H9 (cell line): Measurements from ENCODE around the gene CDK6. TPM values are rescaled to one million over a fixed set of nuclear protein-coding genes. Genes with fewer than 3 reads are reported as not detected.

Source experiments
- DNase-seq: peaks from one replicate; pipeline ENCODE4 v3.0.0-alpha.2; 2017
- H2AFZ ChIP-seq: one replicate; pipeline ENCODE4 v1.6.1; 2013; ENCODE audit warnings: mild to moderate bottlenecking, low read length, control low read depth, moderate library complexity
- H2AK5ac ChIP-seq: 2 replicates; pipeline ENCODE4 v1.6.1; 2013; ENCODE audit warnings: low read length, control low read depth, mixed read lengths; ENCODE audit not compliant: insufficient read length
- H2BK120ac ChIP-seq: one replicate; pipeline ENCODE4 v1.6.1; 2013; ENCODE audit warnings: low read depth, mild to moderate bottlenecking, low read length, control low read depth, inconsistent platforms; ENCODE audit not compliant: poor library complexity, severe bottlenecking
- H2BK12ac ChIP-seq: 2 replicates; pipeline ENCODE4 v1.6.1; 2013; ENCODE audit warnings: low read length, control low read depth, mixed read lengths, low read depth; ENCODE audit not compliant: insufficient read length
- H2BK15ac ChIP-seq: 2 replicates; pipeline ENCODE4 v1.6.1; 2013; ENCODE audit warnings: low read depth, low read length, control low read depth
- H2BK20ac ChIP-seq: one replicate; pipeline ENCODE4 v1.6.1; 2013; ENCODE audit warnings: low read depth, mild to moderate bottlenecking, low read length, control low read depth, inconsistent platforms; ENCODE audit not compliant: poor library complexity, severe bottlenecking
- H2BK5ac ChIP-seq: 2 replicates; pipeline ENCODE4 v1.6.1; 2013; ENCODE audit warnings: low read length, control low read depth, mixed read lengths; ENCODE audit not compliant: insufficient read length
- H3K14ac ChIP-seq: 2 replicates; pipeline ENCODE4 v1.6.1; 2013; ENCODE audit warnings: low read length, control low read depth; ENCODE audit not compliant: insufficient read depth
- H3K18ac ChIP-seq: 2 replicates; pipeline ENCODE4 v1.6.1; 2013; ENCODE audit warnings: low read depth, mild to moderate bottlenecking, mixed read lengths, low read length, control low read depth; ENCODE audit not compliant: insufficient read length
- H3K23ac ChIP-seq: 2 replicates; pipeline ENCODE4 v1.6.1; 2013; ENCODE audit warnings: low read length, control low read depth, mixed read lengths, low read depth; ENCODE audit not compliant: insufficient read length
- H3K23me2 ChIP-seq: 2 replicates; pipeline ENCODE4 v1.6.1; 2013; ENCODE audit warnings: low read depth, mild to moderate bottlenecking, mixed read lengths, low read length, control low read depth; ENCODE audit not compliant: insufficient read length, poor library complexity, severe bottlenecking
- H3K27ac ChIP-seq: 2 replicates; pipeline ENCODE4 v1.5.1; 2013; ENCODE audit warnings: low read length, control low read depth, mixed read lengths, low read depth; ENCODE audit not compliant: insufficient read length
- H3K27me3 ChIP-seq: 2 replicates; pipeline ENCODE4 v1.6.1; 2013; ENCODE audit warnings: low read length, control low read depth, inconsistent platforms; ENCODE audit not compliant: insufficient read depth
- H3K4ac ChIP-seq: 2 replicates; pipeline ENCODE4 v1.6.1; 2013; ENCODE audit warnings: low read depth, mild to moderate bottlenecking, control low read depth, inconsistent platforms, low read length, moderate library complexity
- H3K4me1 ChIP-seq: 2 replicates; pipeline ENCODE4 v1.6.1; 2013; ENCODE audit warnings: low read length, control low read depth, inconsistent platforms; ENCODE audit not compliant: insufficient read depth
- H3K4me2 ChIP-seq: 2 replicates; pipeline ENCODE4 v1.6.1; 2013; ENCODE audit warnings: low read length, control low read depth, mixed read lengths; ENCODE audit not compliant: insufficient read length, insufficient read depth
- H3K56ac ChIP-seq: 2 replicates; pipeline ENCODE4 v1.6.1; 2013; ENCODE audit warnings: low read depth, mild to moderate bottlenecking, mixed read lengths, low read length, control low read depth; ENCODE audit not compliant: insufficient read length
- H3K79me1 ChIP-seq: 2 replicates; pipeline ENCODE4 v1.6.1; 2013; ENCODE audit warnings: low read depth, mild to moderate bottlenecking, moderate library complexity, low read length, control low read depth, inconsistent platforms; ENCODE audit not compliant: insufficient read depth, poor library complexity, severe bottlenecking
- H3K79me2 ChIP-seq: 2 replicates; pipeline ENCODE4 v1.6.1; 2013; ENCODE audit warnings: low read length, control low read depth, inconsistent platforms; ENCODE audit not compliant: insufficient read depth
- H3K9ac ChIP-seq: 2 replicates; pipeline ENCODE4 v1.6.1; 2013; ENCODE audit warnings: low read length, control low read depth, mixed read lengths; ENCODE audit not compliant: insufficient read length; ENCODE audit errors: extremely low read depth
- H3K9me3 ChIP-seq: one replicate; pipeline ENCODE4 v1.6.1; 2013; ENCODE audit warnings: low read depth, low read length, inconsistent platforms; ENCODE audit not compliant: control insufficient read depth
- H3T11ph ChIP-seq: one replicate; pipeline ENCODE4 v1.6.1; 2013; ENCODE audit warnings: mild to moderate bottlenecking, low read length, control low read depth, inconsistent platforms
- H4K20me1 ChIP-seq: one replicate; pipeline ENCODE4 v1.6.1; 2013; ENCODE audit not compliant: control insufficient read depth, insufficient read length, insufficient read depth
- H4K5ac ChIP-seq: 2 replicates; pipeline ENCODE4 v1.6.1; 2013; ENCODE audit warnings: low read depth, mild to moderate bottlenecking, mixed read lengths, low read length, control low read depth; ENCODE audit not compliant: insufficient read length
- H4K8ac ChIP-seq: replicated peaks from 2 replicates; pipeline ENCODE4 v1.6.1; 2013; ENCODE audit warnings: low read length, control low read depth, mixed read lengths, low read depth; ENCODE audit not compliant: insufficient read length
- H4K91ac ChIP-seq: 2 replicates; pipeline ENCODE4 v1.6.1; 2013; ENCODE audit warnings: low read depth, mild to moderate bottlenecking, moderate library complexity, mixed read lengths, low read length, control low read depth; ENCODE audit not compliant: insufficient read length
- H3K27ac Mint-ChIP-seq, 3 experiments: 2 replicates in 2 of 3; 3 replicates in 1 of 3; pipeline ENCODE4 v1.8.0; 2020 to 2021; ENCODE audit warnings: mixed read lengths in 3 of 3, mild to moderate bottlenecking in 1 of 3, moderate library complexity in 1 of 3
- H3K27me3 Mint-ChIP-seq: 2 replicates; pipeline ENCODE4 v1.8.0; 2021; ENCODE audit warnings: low read depth, mild to moderate bottlenecking, moderate library complexity, mixed read lengths
- H3K36me3 Mint-ChIP-seq, 3 experiments: 2 replicates in 2 of 3; 3 replicates in 1 of 3; pipeline ENCODE4 v1.8.0; 2020 to 2021; ENCODE audit warnings: low read depth in 3 of 3, mixed read lengths in 3 of 3; ENCODE audit not compliant: insufficient read depth in 1 of 3
- H3K4me1 Mint-ChIP-seq, 2 experiments: 2 replicates each; pipeline ENCODE4 v1.8.0; 2020; ENCODE audit warnings: mixed read lengths in 2 of 2
- H3K4me3 Mint-ChIP-seq, 2 experiments: 2 replicates in 1 of 2; 3 replicates in 1 of 2; pipeline ENCODE4 v1.8.0; 2020 to 2021; ENCODE audit warnings: mild to moderate bottlenecking in 2 of 2, mixed read lengths in 2 of 2, moderate library complexity in 1 of 2
- H3K9me3 Mint-ChIP-seq, 2 experiments: 2 replicates in 1 of 2; 3 replicates in 1 of 2; pipeline ENCODE4 v1.8.0; 2020; ENCODE audit warnings: mild to moderate bottlenecking in 2 of 2, mixed read lengths in 2 of 2, moderate library complexity in 1 of 2
- CTCF ChIP-seq: fragments of 200-600 bp; sonication (generic); conservative IDR thresholded peaks from 3 replicates; pipeline ENCODE4 v1.8.0; 2021; ENCODE audit warnings: antibody characterized with exemption, mild to moderate bottlenecking
- WGBS: extraction: QIAGEN DNeasy Blood & Tissue Kit; methylation state at CpG from one replicate; pipeline ENCODE4 v1.1.7; 2013; ENCODE audit warnings: missing lambda C conversion rate, low lambda C conversion rate, mixed read lengths; ENCODE audit not compliant: insufficient read length; ENCODE audit errors: extremely low coverage; 5-methylcytosine and 5-hydroxymethylcytosine counted together
- total RNA-seq: library from RNA; stranded (reverse); gene quantifications from 2 replicates; pipeline ENCODE4 v1.2.1, GENCODE V29; 2021

The CDK6 gene
- total RNA-seq, 1 experiment from 2014 or later: 30.0 TPM

GRCh38 chr7:92681633-92682032, 154.7 kb downstream of the CDK6 start:
- Histone ChIP-seq H3K14ac (no peak overlapping the region), H2AFZ (no peak overlapping the region), H4K20me1 (no peaks in the 10 kb centered on the region), H3K79me1 (no peaks in the 10 kb centered on the region), H4K91ac (no peak overlapping the region), H2BK120ac (no peak overlapping the region), H3K9ac (no peak overlapping the region), H3K27me3 (no peaks in the 10 kb centered on the region; the same call in 1 of the 2 replicates), H3K18ac (no peak overlapping the region), H4K5ac (no peak overlapping the region), H3K23ac (no peak overlapping the region), H2BK5ac (no peak overlapping the region), H3K23me2 (no peaks in the 10 kb centered on the region), H3T11ph (no peak overlapping the region), H2AK5ac (no peak overlapping the region), H3K4me2 (no peak overlapping the region), H2BK20ac (no peak overlapping the region), H3K27ac (no peak overlapping the region), H3K4me1 (peaks cover 6% of the 10 kb centered on the region; the same call in 1 of the 2 replicates), H3K79me2 (no peaks in the 10 kb centered on the region), H4K8ac (no peak overlapping the region), H3K56ac (no peak overlapping the region), H2BK12ac (no peak overlapping the region), H3K9me3 (no peaks in the 10 kb centered on the region), H2BK15ac (no peak overlapping the region), H3K4ac (no peak overlapping the region)
- H3K9me3 Mint-ChIP-seq: no peaks in the 10 kb centered on the region
- no peak for TF ChIP-seq CTCF
- no CpG with 5 or more reads among the region's 5 CpGs for WGBS
- no peak overlapping the region for H3K27ac Mint-ChIP-seq
- peaks cover 14% of the 10 kb centered on the region for H3K27me3 Mint-ChIP-seq
- peaks cover 55 to 60% of the 10 kb centered on the region in 2 experiments for H3K4me1 Mint-ChIP-seq
- H3K4me3 Mint-ChIP-seq: no peak overlapping the region
- DNase-seq: no peak
- H3K36me3 Mint-ChIP-seq: no peaks in the 10 kb centered on the region; a peak in 1 of 7 replicates
